Hepatocyte (in vitro differentiated cells): Measurements from ENCODE around the gene ATG101.

ENCODE experiments used
- CTCF ChIP-seq: fragments of 200-600 bp; sonication (generic); IDR thresholded peaks from 2 replicates; pipeline ENCODE4 v1.5.1; 2016; ENCODE audit warnings: antibody characterized with exemption, mild to moderate bottlenecking; ENCODE audit not compliant: poor library complexity
- EZH2 ChIP-seq: fragments of 200-600 bp; sonication (generic); IDR thresholded peaks from 2 replicates; pipeline ENCODE4 v1.6.1; 2016; ENCODE audit warnings: antibody characterized with exemption, mild to moderate bottlenecking, borderline replicate concordance
- EZH2phosphoT487 ChIP-seq: fragments of 200-600 bp; sonication (generic); IDR thresholded peaks from one replicate; pipeline ENCODE4 v1.6.1; 2018; ENCODE audit warnings: antibody characterized with exemption, mild to moderate bottlenecking, low read depth, moderate library complexity; ENCODE audit not compliant: unreplicated experiment, severe bottlenecking

GRCh38 chr12:52038447-52038846, 31.3 kb upstream of the ATG101 start:
- no peak for TF ChIP-seq CTCF
- TF ChIP-seq EZH2, result no peak
- no peak for TF ChIP-seq EZH2phosphoT487
